GM12801 (cell line): ENCODE data around the gene MVB12B.

ENCODE experiments used
- CTCF ChIP-seq: IDR thresholded peaks from one replicate; pipeline ENCODE4 v1.5.1; 2011; ENCODE audit warnings: control low read depth; ENCODE audit not compliant: insufficient read length; ENCODE audit errors: extremely low read depth

The MVB12B gene

GRCh38 chr9:126505697-126506346 is 179.2 kb downstream of the MVB12B start:
- no peak for TF ChIP-seq CTCF

DNA sequence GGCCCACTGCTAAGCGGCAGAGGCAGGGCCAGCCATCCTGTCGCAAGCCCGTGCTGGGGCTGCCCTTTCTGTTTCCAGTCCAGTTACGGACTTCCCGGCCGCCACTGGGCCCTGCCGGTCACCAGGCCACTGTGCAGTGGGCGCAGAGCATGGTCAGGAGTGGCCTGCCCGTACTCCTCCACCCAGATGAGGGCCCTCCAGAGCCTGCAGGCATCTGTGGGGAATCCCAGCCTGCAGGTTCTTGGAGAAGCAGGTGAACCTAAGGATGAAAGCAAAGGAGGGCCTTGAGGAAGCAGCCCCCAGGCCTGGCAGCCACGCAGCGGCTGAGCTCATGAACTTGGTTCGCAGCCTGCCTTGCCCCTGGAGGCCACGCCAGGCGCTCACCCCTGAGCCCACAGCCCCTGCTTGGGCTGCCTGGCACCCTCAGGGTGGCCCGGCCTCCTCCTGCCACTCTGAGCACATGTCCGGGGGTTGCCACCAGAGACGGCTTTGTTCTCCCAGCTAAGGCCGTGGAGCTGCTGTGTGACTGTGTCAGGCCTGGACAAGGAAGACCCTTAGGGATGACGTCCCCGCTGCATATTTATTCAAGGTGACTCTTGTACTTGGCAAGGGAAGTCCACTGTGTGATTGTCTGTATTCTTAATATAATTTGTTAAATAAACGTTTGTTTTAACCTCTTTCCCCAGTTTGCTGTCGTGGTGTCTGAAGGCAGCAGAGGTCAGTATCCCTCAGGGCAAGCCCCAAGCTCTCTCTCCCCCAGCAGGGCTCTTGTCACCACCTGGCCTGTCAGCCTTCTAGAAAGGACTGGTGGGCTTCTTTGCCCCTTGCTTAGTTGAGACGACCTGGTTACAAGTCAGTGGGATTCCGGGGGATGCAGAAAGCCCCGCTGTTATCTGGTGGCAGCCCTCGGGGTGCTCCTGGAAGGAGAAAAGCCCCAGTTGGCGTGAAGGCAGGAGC is 180.0 kb downstream of the MVB12B start:
- no peak for TF ChIP-seq CTCF

GRCh38 chr9:126507318-126508109 is 180.9 kb downstream of the MVB12B start:
- no peak for TF ChIP-seq CTCF

GRCh38 chr9:126508171-126508591 is 181.6 kb downstream of the MVB12B start:
- TF ChIP-seq CTCF, result no peak

- TF ChIP-seq CTCF, result no peak
Measured at GRCh38 chr9:126508928-126509327, 182.3 kb downstream of the MVB12B start.

DNA sequence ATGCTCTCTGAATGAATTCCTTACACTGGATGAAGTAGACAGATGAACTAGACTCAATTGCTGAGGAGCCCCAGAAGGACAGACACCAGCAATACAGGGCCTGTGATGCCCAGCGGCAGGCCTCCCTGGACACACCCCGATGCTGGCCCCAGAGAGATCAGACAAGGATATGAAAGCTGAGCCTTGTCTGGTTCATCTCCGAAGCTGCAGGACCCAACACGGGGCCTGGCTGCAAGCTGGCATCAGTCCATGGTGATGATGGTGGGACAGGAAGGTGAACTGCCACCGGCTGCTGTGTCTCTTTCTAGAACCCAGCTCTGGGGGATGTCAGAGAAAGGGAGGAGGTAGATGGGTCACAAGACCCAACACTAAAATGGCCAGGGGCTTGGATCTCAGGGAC is 183.1 kb downstream of the MVB12B start:
- no peak for TF ChIP-seq CTCF

GRCh38 chr9:126510564-126510963 is 183.9 kb downstream of the MVB12B start:
- TF ChIP-seq CTCF, result no peak
